SH-SY5Y (cell line): ENCODE results near the gene FAM47A.

Experiments
- GATA2 ChIP-seq: IDR thresholded peaks from 2 replicates; pipeline ENCODE4 v1.6.1; 2011; ENCODE audit warnings: mild to moderate bottlenecking, low read depth, low read length
- GATA3 ChIP-seq: IDR thresholded peaks from 2 replicates; pipeline ENCODE4 v1.6.1; 2011; ENCODE audit warnings: low read depth, mild to moderate bottlenecking, low read length, moderate library complexity

GRCh38 chrX:34130980-34131744 lies 952 bp downstream of the FAM47A start:
- TF ChIP-seq GATA3 = no peak
- TF ChIP-seq GATA2 = no peak
